Astrocyte (in vitro differentiated cells and primary cell): ENCODE measurements around the gene TAOK2. TPM values are rescaled to one million over a fixed set of nuclear protein-coding genes. Genes with fewer than 3 reads are reported as not detected.

Experiments
- DNase-seq: peaks from one replicate; pipeline ENCODE4 v3.0.0-alpha.2; 2010; ENCODE audit warnings: low read depth
- FAIRE-seq: peaks from 2 replicates; lab custom pipeline; 2011; peaks lifted over from hg19 to GRCh38; lab: Jason Lieb, UNC
- H2AFZ ChIP-seq: 2 replicates; pipeline ENCODE4 v1.6.0; 2012; ENCODE audit warnings: low read depth, low read length, inconsistent platforms
- H3K27ac ChIP-seq: 2 replicates; pipeline ENCODE4 v1.5.1; 2011; ENCODE audit warnings: low read depth, low read length, inconsistent platforms
- H3K27me3 ChIP-seq: 2 replicates; pipeline ENCODE4 v1.6.0; 2011; ENCODE audit warnings: low read length, inconsistent platforms; ENCODE audit not compliant: insufficient read depth
- H3K36me3 ChIP-seq: 2 replicates; pipeline ENCODE4 v1.5.1; 2011; ENCODE audit warnings: low read length, inconsistent platforms; ENCODE audit not compliant: insufficient read depth
- H3K4me1 ChIP-seq: 2 replicates; pipeline ENCODE4 v1.5.1; 2011; ENCODE audit warnings: low read length, inconsistent platforms; ENCODE audit not compliant: insufficient read depth
- H3K4me2 ChIP-seq: 2 replicates; pipeline ENCODE4 v1.6.0; 2012; ENCODE audit warnings: low read length, inconsistent platforms
- H3K4me3 ChIP-seq: 2 replicates; pipeline ENCODE4 v1.5.1; 2011; ENCODE audit warnings: low read depth, mild to moderate bottlenecking, low read length, inconsistent platforms; ENCODE audit not compliant: insufficient read depth
- H3K79me2 ChIP-seq: 2 replicates; pipeline ENCODE4 v1.6.0; 2012; ENCODE audit warnings: mild to moderate bottlenecking, low read length, inconsistent platforms; ENCODE audit not compliant: insufficient read depth
- H3K9ac ChIP-seq: 2 replicates; pipeline ENCODE4 v1.6.0; 2012; ENCODE audit warnings: mild to moderate bottlenecking, low read length, inconsistent platforms
- H3K9me3 ChIP-seq: 2 replicates; pipeline ENCODE4 v1.5.1; 2012; ENCODE audit warnings: low read depth, mild to moderate bottlenecking, low read length, inconsistent platforms; ENCODE audit not compliant: insufficient read depth
- H4K20me1 ChIP-seq: 2 replicates; pipeline ENCODE4 v1.6.0; 2012; ENCODE audit warnings: low read length, inconsistent platforms; ENCODE audit not compliant: insufficient read depth
- H3K27ac Mint-ChIP-seq: one replicate; pipeline ENCODE4 v1.8.0; 2021; ENCODE audit warnings: mild to moderate bottlenecking, mixed read lengths; ENCODE audit not compliant: unreplicated experiment
- H3K27me3 Mint-ChIP-seq: one replicate; pipeline ENCODE4 v1.8.0; 2021; ENCODE audit warnings: low read depth, mixed read lengths; ENCODE audit not compliant: unreplicated experiment
- H3K36me3 Mint-ChIP-seq: one replicate; pipeline ENCODE4 v1.8.0; 2021; ENCODE audit warnings: low read depth, mixed read lengths; ENCODE audit not compliant: unreplicated experiment
- H3K4me1 Mint-ChIP-seq: one replicate; pipeline ENCODE4 v1.8.0; 2021; ENCODE audit warnings: low read depth, mixed read lengths; ENCODE audit not compliant: unreplicated experiment
- H3K4me3 Mint-ChIP-seq: one replicate; pipeline ENCODE4 v1.8.0; 2021; ENCODE audit warnings: mild to moderate bottlenecking, moderate library complexity, mixed read lengths; ENCODE audit not compliant: unreplicated experiment
- H3K9me3 Mint-ChIP-seq: one replicate; pipeline ENCODE4 v1.8.0; 2021; ENCODE audit warnings: mild to moderate bottlenecking, mixed read lengths; ENCODE audit not compliant: unreplicated experiment
- CTCF ChIP-seq: IDR thresholded peaks from 2 replicates; pipeline ENCODE4 v1.5.1; 2011; ENCODE audit warnings: low read depth, mild to moderate bottlenecking, inconsistent platforms, low read length, moderate library complexity; ENCODE audit not compliant: insufficient read depth
- EZH2 ChIP-seq: IDR thresholded peaks from 2 replicates; pipeline ENCODE4 v1.6.1; 2012; ENCODE audit warnings: mild to moderate bottlenecking, low read length, inconsistent platforms; ENCODE audit not compliant: insufficient read depth
- total RNA-seq: library from RNA; stranded (reverse); gene quantifications from 2 replicates; pipeline ENCODE4 v1.2.1, GENCODE V29; 2021

Gene TAOK2
- total RNA-seq, 1 donor from 2014 or later, result 55.9 TPM

GRCh38 chr16:30000735-30001631 lies 27.3 kb downstream of the TAOK2 start:
- FAIRE-seq (no peak), DNase-seq (no peak)
- Histone ChIP-seq H2AFZ (no peak overlapping the region), H3K27me3 (no peaks in the 10 kb centered on the region), H3K4me3 (no peak overlapping the region), H4K20me1 (peaks cover 22% of the 10 kb centered on the region), H3K36me3 (peaks cover 6% of the 10 kb centered on the region), H3K79me2 (peaks cover 18% of the 10 kb centered on the region), H3K9ac (no peak overlapping the region), H3K27ac (no peak overlapping the region), H3K4me1 (no peaks in the 10 kb centered on the region), H3K9me3 (no peaks in the 10 kb centered on the region), H3K4me2 (no peak overlapping the region)
- Mint-ChIP-seq H3K27ac (no peak overlapping the region), H3K4me3 (no peak overlapping the region), H3K36me3 (peaks cover 5% of the 10 kb centered on the region), H3K9me3 (no peaks in the 10 kb centered on the region), H3K4me1 (peaks cover 4% of the 10 kb centered on the region), H3K27me3 (no peaks in the 10 kb centered on the region)
- no peak for TF ChIP-seq CTCF

- H3K9me3 Mint-ChIP-seq, result no peaks in the 10 kb centered on the region
- H3K27me3 Mint-ChIP-seq, result peaks cover 2% of the 10 kb centered on the region
- H3K36me3 Mint-ChIP-seq, result peaks cover 7% of the 10 kb centered on the region
- peaks cover 4% of the 10 kb centered on the region for H3K36me3 ChIP-seq
- H3K27me3 ChIP-seq, result no peaks in the 10 kb centered on the region
- H3K27ac Mint-ChIP-seq, result no peak overlapping the region
- peaks cover 4% of the 10 kb centered on the region for H3K79me2 ChIP-seq
- TF ChIP-seq CTCF, result no peak
- TF ChIP-seq EZH2, result no peak
- H4K20me1 ChIP-seq, result peaks cover 23% of the 10 kb centered on the region
- H3K9me3 ChIP-seq, result no peaks in the 10 kb centered on the region
- H3K4me1 Mint-ChIP-seq, result no peaks in the 10 kb centered on the region
- no peak overlapping the region for H2AFZ ChIP-seq
- no peak for FAIRE-seq
- H3K4me3 Mint-ChIP-seq, result peak overlapping the region; percentile 28
- H3K4me3 ChIP-seq, result no peak overlapping the region
- DNase-seq, result no peak
- no peak overlapping the region for H3K27ac ChIP-seq
- H3K9ac ChIP-seq, result no peak overlapping the region
- H3K4me1 ChIP-seq, result no peaks in the 10 kb centered on the region
- no peak overlapping the region for H3K4me2 ChIP-seq
These were observed 29.1 kb downstream of the TAOK2 start for GRCh38 chr16:30002614-30003346.
